Measurements from ENCODE around the gene SVIL. TPM values are rescaled to one million over a fixed set of nuclear protein-coding genes. Genes with fewer than 3 reads are reported as not detected.
"Not testable (repeated sequence)": the region's sequence is repeated elsewhere in the genome, so short reads cannot be mapped to it uniquely, and the experiment has no call there.

SVIL gene
- total RNA-seq, 1 donor from 2014 or later, result 58.5 TPM

DNA sequence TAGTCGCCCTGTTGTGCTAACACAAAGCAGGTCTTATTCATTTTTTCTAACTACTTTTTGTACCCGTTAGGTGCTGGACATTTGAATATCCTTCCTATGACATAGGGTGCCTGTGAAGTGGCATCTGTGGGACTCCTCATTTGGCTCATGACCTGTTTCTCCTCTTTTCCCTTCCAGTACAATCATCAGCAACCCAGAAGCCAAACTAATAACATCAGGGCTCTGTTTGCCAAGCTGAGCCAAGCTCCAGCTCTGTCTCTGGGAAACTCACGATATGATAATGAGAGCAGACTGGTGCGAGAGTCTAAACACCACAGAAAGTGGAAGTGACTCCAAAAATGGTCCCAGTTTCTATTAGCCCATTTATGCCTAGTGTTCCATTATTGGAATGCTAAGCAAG, 92.0 kb downstream of the SVIL start:
- TF ChIP-seq, protein P1, sequence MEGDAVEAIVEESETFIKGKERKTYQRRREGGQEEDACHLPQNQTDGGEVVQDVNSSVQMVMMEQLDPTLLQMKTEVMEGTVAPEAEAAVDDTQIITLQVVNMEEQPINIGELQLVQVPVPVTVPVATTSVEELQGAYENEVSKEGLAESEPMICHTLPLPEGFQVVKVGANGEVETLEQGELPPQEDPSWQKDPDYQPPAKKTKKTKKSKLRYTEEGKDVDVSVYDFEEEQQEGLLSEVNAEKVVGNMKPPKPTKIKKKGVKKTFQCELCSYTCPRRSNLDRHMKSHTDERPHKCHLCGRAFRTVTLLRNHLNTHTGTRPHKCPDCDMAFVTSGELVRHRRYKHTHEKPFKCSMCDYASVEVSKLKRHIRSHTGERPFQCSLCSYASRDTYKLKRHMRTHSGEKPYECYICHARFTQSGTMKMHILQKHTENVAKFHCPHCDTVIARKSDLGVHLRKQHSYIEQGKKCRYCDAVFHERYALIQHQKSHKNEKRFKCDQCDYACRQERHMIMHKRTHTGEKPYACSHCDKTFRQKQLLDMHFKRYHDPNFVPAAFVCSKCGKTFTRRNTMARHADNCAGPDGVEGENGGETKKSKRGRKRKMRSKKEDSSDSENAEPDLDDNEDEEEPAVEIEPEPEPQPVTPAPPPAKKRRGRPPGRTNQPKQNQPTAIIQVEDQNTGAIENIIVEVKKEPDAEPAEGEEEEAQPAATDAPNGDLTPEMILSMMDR (conservative IDR thresholded peaks at IDR 0.05; ENCODE audit: low read depth, low read length), result no peak
- DNase-seq (ENCODE audit: low read depth), result no peak
- no peak overlapping the region for H3K4me3 ChIP-seq (ENCODE audit: low read depth, low read length)

DNA sequence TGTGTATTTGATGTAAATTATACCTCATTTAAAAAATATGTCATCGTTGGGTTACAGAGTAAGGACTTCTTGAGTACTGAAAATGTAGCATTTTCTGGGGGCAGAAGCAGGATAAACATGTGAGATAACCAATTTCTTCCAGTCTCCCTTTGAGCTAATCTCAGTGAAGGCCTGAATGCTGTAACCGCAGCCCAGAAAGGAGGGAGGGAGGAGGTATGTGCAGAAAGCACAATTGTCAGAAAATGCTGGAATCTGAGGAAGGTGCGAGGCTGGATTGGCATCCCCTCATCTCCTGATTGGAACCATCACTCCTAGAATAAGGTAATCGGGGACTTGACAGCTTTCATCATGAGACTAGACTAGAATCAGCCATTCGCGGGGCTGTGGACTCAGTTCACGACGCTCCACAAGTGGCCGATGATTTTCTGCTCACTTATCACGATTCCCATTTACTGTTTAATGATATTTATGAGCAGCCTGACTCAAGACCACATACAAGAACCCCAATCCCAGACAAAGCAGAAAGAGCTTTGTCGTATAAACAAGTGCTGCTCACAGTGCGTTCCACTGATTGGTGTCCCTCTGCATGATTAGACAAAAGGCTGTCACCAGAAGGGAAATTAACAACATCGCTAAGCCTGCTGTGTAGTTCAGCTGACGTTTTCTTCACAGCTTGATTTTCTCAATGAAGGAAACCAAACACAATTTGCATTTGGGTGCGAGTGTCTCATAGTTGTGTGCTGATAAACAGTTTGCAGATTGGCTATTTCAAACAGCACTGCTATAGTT, 93.2 kb downstream of the SVIL start:
- H3K4me3 ChIP-seq (ENCODE audit: low read depth, low read length), result no peak overlapping the region
- no peak for DNase-seq (ENCODE audit: low read depth)
- TF ChIP-seq, protein P1 (conservative IDR thresholded peaks at IDR 0.05; ENCODE audit: low read depth, low read length), result no peak

DNA sequence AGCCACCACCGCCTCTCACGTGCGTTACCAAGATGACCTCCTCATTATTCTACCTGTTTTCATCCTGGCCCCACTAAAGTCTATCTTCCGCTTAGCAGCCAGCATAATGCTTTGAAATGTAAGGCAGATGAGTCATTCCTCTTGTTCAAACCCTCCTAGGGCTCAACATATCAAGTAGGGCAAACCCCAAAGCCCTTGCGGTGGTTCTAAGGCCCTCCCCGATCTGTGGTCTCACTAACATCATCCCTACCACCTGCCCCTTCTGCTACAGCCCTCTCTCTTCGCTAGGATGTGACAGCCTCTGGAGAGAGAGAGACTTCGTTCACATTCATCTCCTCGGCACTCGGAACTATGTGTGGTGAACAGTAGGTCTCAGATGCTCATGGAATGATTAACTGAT, 94.8 kb downstream of the SVIL start:
- no peak overlapping the region for H3K4me3 ChIP-seq (ENCODE audit: low read depth, low read length)
- DNase-seq (ENCODE audit: low read depth), result no peak

DNA sequence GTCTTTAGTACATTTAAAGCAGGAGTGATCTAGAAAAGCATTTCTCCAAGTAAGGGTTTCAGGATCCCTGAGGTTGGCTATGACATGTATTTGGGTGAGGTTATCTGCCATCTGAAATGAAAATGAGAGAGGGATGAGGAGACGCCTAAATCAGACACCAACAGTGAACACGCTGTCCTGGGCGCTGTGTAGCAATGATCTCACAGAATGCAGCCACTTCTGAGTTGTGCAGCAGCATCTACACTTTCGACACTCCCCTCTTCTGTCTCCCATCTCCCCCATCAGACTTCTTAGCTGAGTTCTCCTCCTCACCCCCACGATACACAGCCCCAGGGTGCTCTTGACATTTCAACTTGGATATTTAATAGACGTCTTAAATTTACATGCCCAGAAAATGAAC, 95.4 kb downstream of the SVIL start:
- TF ChIP-seq, protein P1 (conservative IDR thresholded peaks at IDR 0.05; ENCODE audit: low read depth, low read length), result no peak
- no peak overlapping the region for H3K4me3 ChIP-seq (ENCODE audit: low read depth, low read length)
- no peak for DNase-seq (ENCODE audit: low read depth)

More for the DNA sequence above, 94.8 kb downstream of the SVIL start:
- TF ChIP-seq, protein P1 (conservative IDR thresholded peaks at IDR 0.05; ENCODE audit: low read depth, low read length), result no peak

DNA sequence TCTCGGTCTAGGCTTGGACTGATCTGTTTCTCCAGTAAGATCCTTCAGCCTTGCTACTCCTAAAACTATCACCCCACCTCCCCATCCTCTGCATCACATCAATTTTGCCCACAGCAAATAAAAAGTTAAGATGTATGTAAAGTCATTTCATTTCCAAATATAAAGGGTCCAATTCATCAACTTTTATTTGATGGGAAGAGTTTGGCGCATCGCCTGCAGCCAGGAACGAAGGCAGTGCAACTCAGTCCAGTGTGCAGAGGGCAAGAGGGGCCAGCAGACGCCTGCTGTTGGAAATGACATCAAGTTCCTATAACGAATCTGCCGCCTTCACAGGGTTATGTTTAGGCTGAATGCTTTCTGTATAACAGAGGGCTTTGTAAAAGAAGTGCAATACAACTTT, 97.0 kb downstream of the SVIL start:
- TF ChIP-seq, protein P1 (conservative IDR thresholded peaks at IDR 0.05; ENCODE audit: low read depth, low read length), result no peak
- DNase-seq (ENCODE audit: low read depth), result no peak
- no peak overlapping the region for H3K4me3 ChIP-seq (ENCODE audit: low read depth, low read length)

DNA sequence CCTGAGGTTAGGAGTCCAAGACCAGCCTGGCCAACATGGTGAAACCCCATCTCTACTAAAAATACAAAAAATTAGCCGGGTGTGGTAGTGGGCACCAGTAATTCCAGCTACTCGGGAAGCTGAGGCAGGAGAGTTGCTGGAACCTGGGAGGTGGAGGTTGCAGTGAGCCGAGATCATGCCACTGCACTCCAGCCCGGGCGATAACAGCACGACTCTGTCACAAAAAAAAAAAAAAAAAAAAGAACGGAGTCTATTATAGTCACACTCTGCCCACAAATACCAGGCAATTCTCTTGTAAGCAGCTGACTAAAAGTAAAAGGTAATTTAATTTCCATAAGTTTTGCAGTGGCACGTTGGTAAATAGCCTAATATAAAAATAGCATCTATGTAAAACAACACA, 98.1 kb downstream of the SVIL start:
- DNase-seq (ENCODE audit: low read depth); H3K4me3 ChIP-seq (ENCODE audit: low read depth, low read length): not testable (repeated sequence)

DNA sequence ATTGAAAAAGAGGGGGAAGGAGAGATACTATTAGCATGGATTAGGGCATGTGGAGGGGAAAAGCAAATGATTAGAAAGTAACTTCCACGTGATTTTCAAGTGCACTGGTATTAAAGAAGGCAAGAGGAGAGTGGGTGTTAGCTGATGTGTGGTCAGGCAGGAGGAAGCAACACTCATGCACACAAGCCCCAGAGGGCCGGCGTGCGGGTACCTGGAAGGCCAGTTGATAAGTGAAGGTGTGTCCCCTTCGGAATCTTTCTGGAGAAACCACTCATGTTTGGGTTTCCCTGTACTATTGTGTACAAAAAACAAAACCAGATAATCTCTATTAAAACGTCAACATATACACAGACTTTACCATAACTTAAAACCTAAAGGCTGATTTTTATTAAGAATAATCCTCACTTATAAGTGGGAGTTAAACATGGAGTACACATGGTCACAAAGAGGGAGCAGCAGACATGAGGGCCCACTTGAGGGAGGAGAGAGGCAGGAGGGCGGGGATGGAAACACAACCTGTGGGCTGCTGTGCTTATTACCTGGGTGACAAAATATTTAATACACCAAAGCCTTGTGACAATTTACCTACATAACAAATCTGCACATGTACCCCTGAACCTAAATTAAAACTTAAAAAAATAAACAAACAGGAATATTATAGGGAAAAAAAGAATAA, 98.9 kb downstream of the SVIL start:
- no peak for DNase-seq (ENCODE audit: low read depth)
- peak overlapping the region; percentile 36 for H3K4me3 ChIP-seq (ENCODE audit: low read depth, low read length)
- TF ChIP-seq, protein P1 (conservative IDR thresholded peaks at IDR 0.05; ENCODE audit: low read depth, low read length), result no peak

All from epithelial cell of proximal tubule (primary cell).